ENCODE results near the gene CDH23. TPM values are rescaled to one million over a fixed set of nuclear protein-coding genes. Genes with fewer than 3 reads are reported as not detected.

Gene CDH23
- total RNA-seq, 1 donor from 2014 or later: 4.5 TPM

DNA sequence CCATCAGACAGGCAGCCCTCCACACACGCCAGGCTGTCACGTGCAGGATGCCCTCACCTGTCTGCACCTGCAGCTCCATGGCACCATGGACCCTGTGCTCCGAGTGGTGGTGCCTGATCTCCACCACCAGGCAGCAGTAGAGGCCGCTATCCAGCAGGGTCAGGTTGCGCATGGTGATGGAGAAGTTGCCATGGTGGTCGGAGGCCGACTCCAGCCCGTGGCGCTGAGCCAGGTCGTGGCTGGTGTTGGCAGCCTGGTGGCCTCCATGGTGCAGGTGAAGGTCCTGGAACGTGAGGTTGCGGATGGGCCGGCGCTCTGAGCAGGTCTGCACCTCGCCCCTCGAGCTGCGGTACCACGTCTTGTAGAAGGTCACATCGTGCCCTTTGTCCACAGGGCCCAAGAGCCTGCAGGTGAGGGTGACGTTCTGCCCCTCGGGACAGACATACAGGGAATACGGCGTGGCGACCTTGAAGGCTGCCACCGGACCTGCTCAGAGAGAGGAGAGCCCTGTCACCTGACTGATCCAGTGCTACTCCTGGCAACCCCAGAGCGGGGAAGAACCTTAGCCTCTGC is 364.9 kb downstream of the CDH23 start:
- intact Hi-C loops (cut with micrococcal nuclease): no loop called here
- Histone ChIP-seq H3K9me3 (replicated peaks) (no peaks in the 10 kb centered on the region), H3K27ac (replicated peaks) (peak overlapping the region; percentile 99), H3K4me1 (peaks cover 90% of the 10 kb centered on the region), H3K27me3 (ENCODE audit: low read depth) (no peaks in the 10 kb centered on the region), H3K4me3 (peak overlapping the region; percentile 47), H3K36me3 (peaks cover 57% of the 10 kb centered on the region)
- TF ChIP-seq CTCF (IDR thresholded peaks at IDR 0.05; ENCODE audit: borderline replicate concordance): peak; percentile 41
- DNase-seq: no peak

- no peak for TF ChIP-seq CTCF (IDR thresholded peaks at IDR 0.05; ENCODE audit: borderline replicate concordance)
- Histone ChIP-seq H3K9me3 (replicated peaks) (no peaks in the 10 kb centered on the region), H3K36me3 (peaks cover 53% of the 10 kb centered on the region), H3K4me1 (peaks cover 90% of the 10 kb centered on the region), H3K27ac (replicated peaks) (peak overlapping the region; percentile 99), H3K4me3 (no peak overlapping the region), H3K27me3 (ENCODE audit: low read depth) (no peaks in the 10 kb centered on the region)
- DNase-seq: no peak
- intact Hi-C loops (cut with micrococcal nuclease): no loop called here
Measured at GRCh38 chr10:71762324-71762723, 365.6 kb downstream of the CDH23 start.

- Histone ChIP-seq H3K27ac (replicated peaks) (peak overlapping the region; percentile 99), H3K36me3 (peaks cover 41% of the 10 kb centered on the region), H3K4me1 (peaks cover 91% of the 10 kb centered on the region), H3K9me3 (replicated peaks) (no peaks in the 10 kb centered on the region), H3K4me3 (no peak overlapping the region), H3K27me3 (ENCODE audit: low read depth) (no peaks in the 10 kb centered on the region)
- no peak for DNase-seq
- TF ChIP-seq CTCF (IDR thresholded peaks at IDR 0.05; ENCODE audit: borderline replicate concordance): no peak
- intact Hi-C loops (cut with micrococcal nuclease): no loop called here
Measured at GRCh38 chr10:71763352-71764127, 366.8 kb downstream of the CDH23 start.

- Histone ChIP-seq H3K36me3 (peaks cover 30% of the 10 kb centered on the region), H3K4me3 (peak overlapping the region; percentile 96), H3K4me1 (peaks cover 100% of the 10 kb centered on the region), H3K9me3 (replicated peaks) (no peaks in the 10 kb centered on the region), H3K27me3 (ENCODE audit: low read depth) (no peaks in the 10 kb centered on the region), H3K27ac (replicated peaks) (peak overlapping the region; percentile 99)
- intact Hi-C loops (cut with micrococcal nuclease): no loop called here
- peak; percentile 81 for DNase-seq
- peak; percentile 26 for TF ChIP-seq CTCF (IDR thresholded peaks at IDR 0.05; ENCODE audit: borderline replicate concordance)
Measured at GRCh38 chr10:71765176-71765904, 368.6 kb downstream of the CDH23 start.

DNA sequence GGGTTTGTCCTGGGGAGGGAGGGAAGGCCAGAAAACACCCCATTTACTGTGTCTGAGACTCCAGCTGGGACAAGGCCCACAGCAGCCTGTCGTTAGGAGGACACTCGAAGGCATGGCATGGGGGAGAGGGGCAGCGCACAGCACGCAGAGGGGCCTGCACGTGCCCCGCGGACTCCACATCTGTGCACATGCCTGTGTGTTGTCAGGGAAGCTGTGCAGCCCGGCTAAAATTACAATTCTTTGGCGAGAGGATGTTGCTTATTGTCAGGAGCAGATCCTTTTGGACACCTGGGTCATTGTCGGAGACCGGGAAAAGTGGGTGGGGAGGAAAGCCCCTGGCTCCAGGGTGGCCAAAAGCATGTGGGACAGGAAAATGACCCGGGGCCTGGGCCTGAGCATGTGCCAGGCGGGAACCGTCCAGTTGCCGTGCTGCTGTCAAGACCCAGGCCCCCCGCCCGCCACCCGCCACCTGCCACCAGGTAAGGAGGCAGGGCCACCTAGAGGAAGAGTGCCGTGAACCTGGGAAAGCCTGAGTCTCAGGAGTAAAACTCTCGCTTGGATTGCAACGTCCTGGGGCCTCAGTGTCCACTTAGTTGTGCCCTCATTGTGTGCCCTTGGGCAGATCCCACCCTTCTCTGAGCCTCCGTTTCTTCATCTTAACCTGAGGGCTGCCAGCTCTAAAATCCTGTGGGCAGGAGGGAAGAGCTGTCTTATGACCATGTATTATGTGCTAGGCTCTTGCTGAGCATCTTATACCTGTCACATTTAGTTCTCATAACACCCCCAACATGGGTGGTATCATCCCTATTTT is 369.4 kb downstream of the CDH23 start:
- H3K36me3 ChIP-seq: peaks cover 22% of the 10 kb centered on the region
- no peaks in the 10 kb centered on the region for H3K27me3 ChIP-seq (ENCODE audit: low read depth)
- no peak for DNase-seq
- no peaks in the 10 kb centered on the region for H3K9me3 ChIP-seq (replicated peaks)
- intact Hi-C loops (cut with micrococcal nuclease): no loop called here
- peak overlapping the region; percentile 99 for H3K27ac ChIP-seq (replicated peaks)
- peak overlapping the region; percentile 96 for H3K4me3 ChIP-seq
- H3K4me1 ChIP-seq: peaks cover 100% of the 10 kb centered on the region
- no peak for TF ChIP-seq CTCF (IDR thresholded peaks at IDR 0.05; ENCODE audit: borderline replicate concordance)
